Mesenchymal stem cell (in vitro differentiated cells and primary cell): ENCODE results near the gene PRSS27.

Source experiments
- DNase-seq: peaks from one replicate; pipeline ENCODE4 v3.0.0-alpha.2; 2013
- H2AFZ ChIP-seq: one replicate; pipeline ENCODE4 v1.6.1; 2013; ENCODE audit warnings: low read depth, mild to moderate bottlenecking, control low read depth, inconsistent platforms, low read length, moderate library complexity
- H2AK5ac ChIP-seq: 2 replicates; pipeline ENCODE4 v1.6.1; 2013; ENCODE audit warnings: low read length, moderate library complexity, mild to moderate bottlenecking, inconsistent platforms; ENCODE audit not compliant: severe bottlenecking
- H2BK120ac ChIP-seq: one replicate; pipeline ENCODE4 v1.6.1; 2013; ENCODE audit warnings: low read depth, mild to moderate bottlenecking, inconsistent platforms, low read length, moderate library complexity
- H2BK12ac ChIP-seq, 2 experiments: one replicate each; pipeline ENCODE4 v1.6.1; 2013; ENCODE audit warnings: inconsistent platforms in 2 of 2, low read length in 2 of 2, mild to moderate bottlenecking in 2 of 2, moderate library complexity in 2 of 2, control low read depth in 1 of 2
- H2BK15ac ChIP-seq: one replicate; pipeline ENCODE4 v1.6.1; 2013; ENCODE audit warnings: mild to moderate bottlenecking, low read depth, inconsistent platforms; ENCODE audit not compliant: poor library complexity, severe bottlenecking
- H2BK5ac ChIP-seq: 2 replicates; pipeline ENCODE4 v1.6.1; 2013; ENCODE audit warnings: low read depth, mild to moderate bottlenecking, low read length, control low read depth, inconsistent platforms; ENCODE audit not compliant: poor library complexity, severe bottlenecking
- H3K14ac ChIP-seq, 2 experiments: one replicate each; pipeline ENCODE4 v1.6.1; 2013; ENCODE audit warnings: inconsistent platforms in 2 of 2, low read length in 2 of 2, control low read depth in 1 of 2, mild to moderate bottlenecking in 1 of 2, moderate library complexity in 1 of 2
- H3K18ac ChIP-seq, 2 experiments: one replicate each; pipeline ENCODE4 v1.6.1; 2013; ENCODE audit warnings: inconsistent platforms in 2 of 2, low read length in 2 of 2, control low read depth in 1 of 2, low read depth in 1 of 2, mild to moderate bottlenecking in 1 of 2
- H3K23ac ChIP-seq, 2 experiments: one replicate each; pipeline ENCODE4 v1.6.1; 2013; ENCODE audit warnings: inconsistent platforms in 2 of 2, low read length in 2 of 2, mild to moderate bottlenecking in 2 of 2, moderate library complexity in 2 of 2, control low read depth in 1 of 2
- H3K27ac ChIP-seq: 2 replicates; pipeline ENCODE4 v1.5.1; 2013; ENCODE audit warnings: mild to moderate bottlenecking, moderate library complexity, low read length, control low read depth, inconsistent platforms; ENCODE audit not compliant: poor library complexity, severe bottlenecking
- H3K27me3 ChIP-seq, 2 experiments: 2 replicates each; pipeline versions ENCODE4 v1.6.1 to v1.7.0; 2013; ENCODE audit warnings: low read length in 2 of 2, mild to moderate bottlenecking in 2 of 2, moderate library complexity in 2 of 2, control low read depth in 1 of 2, inconsistent platforms in 1 of 2; ENCODE audit not compliant: control insufficient read depth in 1 of 2, insufficient read depth in 1 of 2
- H3K36me3 ChIP-seq, 2 experiments: 2 replicates each; pipeline versions ENCODE4 v1.6.1 to v1.7.0; 2013; ENCODE audit warnings: low read length in 2 of 2, control low read depth in 1 of 2, inconsistent platforms in 1 of 2, low read depth in 1 of 2, mild to moderate bottlenecking in 1 of 2; ENCODE audit not compliant: insufficient read depth in 2 of 2, control insufficient read depth in 1 of 2
- H3K4ac ChIP-seq, 2 experiments: one replicate each; pipeline ENCODE4 v1.6.1; 2013; ENCODE audit warnings: inconsistent platforms in 2 of 2, low read length in 2 of 2, mild to moderate bottlenecking in 2 of 2, moderate library complexity in 2 of 2, control low read depth in 1 of 2, low read depth in 1 of 2
- H3K4me1 ChIP-seq: 2 replicates; pipeline ENCODE4 v1.6.1; 2013; ENCODE audit warnings: low read depth, low read length, control low read depth; ENCODE audit not compliant: control insufficient read depth, insufficient read depth
- H3K4me2 ChIP-seq: 2 replicates; pipeline ENCODE4 v1.6.1; 2013; ENCODE audit warnings: low read length, mild to moderate bottlenecking, inconsistent platforms; ENCODE audit not compliant: poor library complexity, severe bottlenecking
- H3K4me3 ChIP-seq, 2 experiments: 2 replicates each; pipeline versions ENCODE4 v1.5.1 to v1.7.0; 2013; ENCODE audit warnings: low read length in 2 of 2, mild to moderate bottlenecking in 2 of 2, control low read depth in 1 of 2, low read depth in 1 of 2; ENCODE audit not compliant: insufficient read depth in 1 of 2
- H3K79me1 ChIP-seq: replicated peaks from 2 replicates; pipeline ENCODE4 v1.6.1; 2013; ENCODE audit warnings: mild to moderate bottlenecking, control low read depth, low read length, inconsistent platforms; ENCODE audit not compliant: poor library complexity, severe bottlenecking
- H3K9ac ChIP-seq: 2 replicates; pipeline ENCODE4 v1.7.0; 2013; ENCODE audit warnings: mild to moderate bottlenecking, low read length, moderate library complexity
- H3K9me3 ChIP-seq: 2 replicates; pipeline ENCODE4 v1.7.0; 2013; ENCODE audit warnings: mild to moderate bottlenecking, low read length; ENCODE audit not compliant: control insufficient read depth
- H4K8ac ChIP-seq: one replicate; pipeline ENCODE4 v1.6.1; 2013; ENCODE audit warnings: inconsistent platforms, mild to moderate bottlenecking, low read length, moderate library complexity
- H4K91ac ChIP-seq: one replicate; pipeline ENCODE4 v1.6.1; 2013; ENCODE audit warnings: mild to moderate bottlenecking, low read length, inconsistent platforms
- WGBS: methylation state at CpG from one replicate; pipeline ENCODE4 v1.1.7; 2013; ENCODE audit warnings: mixed read lengths; 5-methylcytosine and 5-hydroxymethylcytosine counted together

The PRSS27 gene

DNA sequence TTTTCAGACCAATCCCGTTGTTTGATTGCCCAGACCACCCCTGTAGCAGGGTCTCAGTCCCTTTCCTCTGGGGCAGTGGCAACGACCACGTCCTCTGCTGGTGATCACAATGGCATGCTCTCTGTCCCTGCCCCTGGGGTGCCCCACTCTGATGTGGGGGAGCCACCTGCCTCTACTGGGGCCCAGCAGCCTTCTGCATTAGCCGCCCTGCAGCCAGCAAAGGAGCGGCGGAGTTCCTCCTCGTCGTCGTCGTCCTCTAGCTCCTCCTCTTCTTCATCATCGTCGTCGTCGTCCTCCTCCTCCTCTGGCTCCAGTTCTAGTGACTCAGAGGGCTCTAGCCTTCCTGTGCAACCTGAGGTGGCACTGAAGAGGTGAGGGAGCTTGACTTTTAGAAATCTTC lies 47.9 kb upstream of the PRSS27 start:
- H3K9me3 ChIP-seq: no peaks in the 10 kb centered on the region
- no peak overlapping the region for H2BK5ac ChIP-seq
- 92% methylated on average over 14 of the region's 14 CpGs for WGBS
- no peak overlapping the region for H3K23ac ChIP-seq
- H2AK5ac ChIP-seq: no peak overlapping the region
- H3K79me1 ChIP-seq: peaks cover 30% of the 10 kb centered on the region
- no peak overlapping the region for H2BK15ac ChIP-seq
- no peak overlapping the region for H3K4me2 ChIP-seq
- H3K4ac ChIP-seq: no peak overlapping the region
- no peak overlapping the region for H3K18ac ChIP-seq
- H2AFZ ChIP-seq: no peak overlapping the region
- no peaks in the 10 kb centered on the region for H3K27me3 ChIP-seq
- H2BK120ac ChIP-seq: no peak overlapping the region
- DNase-seq: no peak
- no peak overlapping the region for H4K91ac ChIP-seq
- H3K36me3 ChIP-seq: peaks cover 97 to 98% of the 10 kb centered on the region in 2 experiments
- no peak overlapping the region for H3K27ac ChIP-seq
- no peak overlapping the region for H2BK12ac ChIP-seq
- no peak overlapping the region for H4K8ac ChIP-seq
- no peak overlapping the region for H3K14ac ChIP-seq
- peaks cover 23% of the 10 kb centered on the region for H3K4me1 ChIP-seq
- H3K4me3 ChIP-seq: no peak overlapping the region
- no peak overlapping the region for H3K9ac ChIP-seq

DNA sequence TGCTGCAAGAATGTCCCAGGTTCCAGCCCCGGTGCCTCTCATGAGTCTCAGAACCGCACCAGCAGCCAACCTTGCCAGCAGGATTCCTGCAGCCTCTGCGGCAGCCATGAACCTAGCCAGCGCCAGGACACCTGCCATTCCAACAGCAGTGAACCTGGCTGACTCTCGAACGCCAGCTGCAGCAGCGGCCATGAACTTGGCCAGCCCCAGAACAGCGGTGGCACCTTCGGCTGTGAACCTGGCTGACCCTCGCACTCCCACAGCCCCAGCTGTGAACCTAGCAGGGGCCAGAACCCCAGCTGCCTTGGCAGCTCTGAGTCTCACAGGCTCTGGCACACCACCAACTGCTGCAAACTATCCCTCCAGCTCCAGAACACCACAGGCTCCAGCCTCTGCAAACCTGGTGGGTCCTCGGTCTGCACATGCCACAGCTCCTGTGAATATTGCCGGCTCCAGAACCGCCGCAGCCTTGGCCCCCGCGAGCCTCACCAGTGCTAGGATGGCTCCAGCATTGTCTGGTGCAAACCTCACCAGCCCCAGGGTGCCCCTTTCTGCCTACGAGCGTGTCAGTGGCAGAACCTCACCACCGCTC lies 47.2 kb upstream of the PRSS27 start:
- Histone ChIP-seq H3K27me3 (no peaks in the 10 kb centered on the region), H2BK5ac (no peak overlapping the region), H2BK120ac (no peak overlapping the region), H3K36me3 (peaks cover 97 to 100% of the 10 kb centered on the region in 2 experiments), H3K9ac (no peak overlapping the region), H2AFZ (no peak overlapping the region), H3K18ac (no peak overlapping the region), H3K4ac (no peak overlapping the region), H3K23ac (no peak overlapping the region), H3K14ac (no peak overlapping the region), H3K79me1 (peaks cover 36% of the 10 kb centered on the region), H3K4me3 (no peak overlapping the region), H3K4me2 (no peak overlapping the region), H3K9me3 (no peaks in the 10 kb centered on the region), H4K91ac (no peak overlapping the region), H3K4me1 (peaks cover 21% of the 10 kb centered on the region), H2BK12ac (no peak overlapping the region), H2BK15ac (no peak overlapping the region), H2AK5ac (no peak overlapping the region), H4K8ac (no peak overlapping the region), H3K27ac (no peak overlapping the region)
- no peak for DNase-seq
- 97% methylated on average over 19 of the region's 19 CpGs for WGBS

DNA sequence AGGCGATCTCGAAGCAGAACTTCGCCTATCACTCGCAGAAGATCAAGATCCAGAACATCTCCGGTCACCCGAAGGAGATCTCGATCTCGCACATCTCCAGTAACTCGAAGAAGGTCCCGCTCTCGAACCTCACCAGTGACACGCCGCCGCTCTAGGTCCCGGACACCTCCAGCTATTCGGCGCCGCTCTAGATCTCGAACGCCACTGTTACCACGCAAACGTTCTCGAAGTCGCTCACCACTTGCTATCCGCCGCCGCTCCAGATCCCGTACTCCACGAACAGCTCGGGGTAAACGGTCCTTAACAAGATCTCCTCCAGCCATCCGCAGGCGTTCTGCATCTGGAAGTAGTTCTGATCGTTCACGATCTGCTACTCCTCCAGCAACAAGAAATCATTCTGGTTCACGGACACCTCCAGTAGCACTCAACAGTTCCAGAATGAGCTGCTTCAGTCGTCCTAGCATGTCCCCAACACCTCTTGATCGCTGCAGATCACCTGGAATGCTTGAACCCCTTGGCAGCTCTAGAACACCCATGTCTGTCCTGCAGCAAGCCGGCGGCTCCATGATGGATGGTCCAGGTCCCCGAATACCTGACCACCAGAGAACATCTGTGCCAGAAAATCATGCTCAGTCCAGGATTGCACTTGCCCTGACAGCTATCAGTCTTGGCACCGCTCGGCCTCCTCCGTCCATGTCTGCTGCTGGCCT lies 46.6 kb upstream of the PRSS27 start:
- 97% methylated on average over 44 of the region's 44 CpGs for WGBS
- no peak for DNase-seq

DNA sequence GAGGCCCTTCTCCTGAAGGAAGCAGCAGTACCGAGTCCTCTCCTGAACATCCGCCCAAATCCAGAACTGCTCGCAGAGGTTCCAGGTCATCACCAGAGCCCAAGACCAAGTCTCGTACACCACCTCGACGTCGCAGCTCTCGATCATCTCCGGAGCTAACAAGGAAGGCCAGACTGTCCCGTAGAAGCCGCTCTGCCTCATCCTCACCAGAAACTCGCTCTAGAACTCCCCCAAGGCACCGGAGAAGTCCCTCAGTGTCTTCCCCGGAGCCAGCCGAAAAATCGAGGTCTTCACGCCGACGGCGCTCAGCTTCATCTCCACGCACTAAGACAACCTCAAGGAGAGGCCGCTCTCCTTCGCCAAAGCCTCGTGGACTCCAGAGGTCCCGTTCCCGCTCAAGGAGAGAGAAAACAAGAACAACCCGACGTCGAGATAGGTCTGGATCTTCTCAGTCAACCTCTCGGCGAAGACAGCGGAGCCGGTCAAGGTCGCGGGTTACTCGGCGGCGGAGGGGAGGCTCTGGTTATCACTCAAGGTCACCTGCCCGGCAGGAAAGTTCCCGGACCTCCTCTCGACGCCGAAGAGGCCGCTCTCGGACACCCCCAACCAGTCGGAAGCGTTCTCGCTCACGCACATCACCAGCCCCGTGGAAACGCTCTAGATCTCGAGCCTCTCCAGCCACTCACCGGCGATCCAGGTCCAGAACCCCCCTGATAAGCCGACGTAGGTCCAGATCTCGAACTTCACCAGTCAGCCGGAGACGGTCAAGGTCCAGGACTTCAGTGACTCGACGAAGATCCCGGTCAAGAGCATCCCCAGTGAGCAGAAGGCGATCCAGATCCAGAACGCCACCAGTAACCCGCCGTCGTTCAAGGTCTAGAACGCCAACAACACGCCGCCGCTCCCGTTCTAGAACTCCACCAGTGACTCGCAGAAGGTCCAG lies 45.7 kb upstream of the PRSS27 start:
- H3K23ac ChIP-seq: no peak overlapping the region
- H3K4me2 ChIP-seq: no peak overlapping the region
- 98% methylated on average over 73 of the region's 73 CpGs for WGBS
- H4K91ac ChIP-seq: no peak overlapping the region
- H3K27me3 ChIP-seq: no peaks in the 10 kb centered on the region
- H2BK5ac ChIP-seq: no peak overlapping the region
- H3K14ac ChIP-seq: no peak overlapping the region
- H2AFZ ChIP-seq: no peak overlapping the region
- no peak overlapping the region for H3K18ac ChIP-seq
- H3K27ac ChIP-seq: no peak overlapping the region
- H3K4me1 ChIP-seq: peaks cover 21% of the 10 kb centered on the region
- H3K4ac ChIP-seq: no peak overlapping the region
- no peak overlapping the region for H2BK120ac ChIP-seq
- DNase-seq: no peak
- no peak overlapping the region for H3K9ac ChIP-seq
- H3K79me1 ChIP-seq: peaks cover 42% of the 10 kb centered on the region
- no peak overlapping the region for H4K8ac ChIP-seq
- H2BK15ac ChIP-seq: no peak overlapping the region
- peaks cover 92 to 100% of the 10 kb centered on the region in 2 experiments for H3K36me3 ChIP-seq
- no peaks in the 10 kb centered on the region for H3K9me3 ChIP-seq
- no peak overlapping the region for H2AK5ac ChIP-seq
- H2BK12ac ChIP-seq: no peak overlapping the region
- no peak overlapping the region for H3K4me3 ChIP-seq

More for the DNA sequence above, 46.6 kb upstream of the PRSS27 start:
- no peak overlapping the region for H4K91ac ChIP-seq
- H2BK5ac ChIP-seq: no peak overlapping the region
- no peak overlapping the region for H3K9ac ChIP-seq
- H3K79me1 ChIP-seq: peaks cover 42% of the 10 kb centered on the region
- no peak overlapping the region for H3K14ac ChIP-seq
- H3K4me3 ChIP-seq: no peak overlapping the region
- no peak overlapping the region for H3K18ac ChIP-seq
- H3K9me3 ChIP-seq: no peaks in the 10 kb centered on the region
- H2AK5ac ChIP-seq: no peak overlapping the region
- H2AFZ ChIP-seq: no peak overlapping the region
- peaks cover 21% of the 10 kb centered on the region for H3K4me1 ChIP-seq
- H3K27me3 ChIP-seq: no peaks in the 10 kb centered on the region
- no peak overlapping the region for H2BK120ac ChIP-seq
- H4K8ac ChIP-seq: no peak overlapping the region
- no peak overlapping the region for H3K23ac ChIP-seq
- H3K4ac ChIP-seq: no peak overlapping the region
- no peak overlapping the region for H3K27ac ChIP-seq
- H3K36me3 ChIP-seq: peaks cover 97 to 100% of the 10 kb centered on the region in 2 experiments
- H3K4me2 ChIP-seq: no peak overlapping the region
- H2BK12ac ChIP-seq: no peak overlapping the region
- H2BK15ac ChIP-seq: no peak overlapping the region
